Stimulated activated CD8-positive, alpha-beta memory T cell treated with anti-CD3 and anti-CD28 coated beads, Interleukin-7, amount 100 ng/mL, for 24 hours (primary cell): ENCODE results near the gene KCNQ5.

Experiments used
- DNase-seq: peaks from one replicate; pipeline ENCODE4 v3.0.0-alpha.2; 2020; ENCODE audit warnings: low read depth

Gene KCNQ5

DNA sequence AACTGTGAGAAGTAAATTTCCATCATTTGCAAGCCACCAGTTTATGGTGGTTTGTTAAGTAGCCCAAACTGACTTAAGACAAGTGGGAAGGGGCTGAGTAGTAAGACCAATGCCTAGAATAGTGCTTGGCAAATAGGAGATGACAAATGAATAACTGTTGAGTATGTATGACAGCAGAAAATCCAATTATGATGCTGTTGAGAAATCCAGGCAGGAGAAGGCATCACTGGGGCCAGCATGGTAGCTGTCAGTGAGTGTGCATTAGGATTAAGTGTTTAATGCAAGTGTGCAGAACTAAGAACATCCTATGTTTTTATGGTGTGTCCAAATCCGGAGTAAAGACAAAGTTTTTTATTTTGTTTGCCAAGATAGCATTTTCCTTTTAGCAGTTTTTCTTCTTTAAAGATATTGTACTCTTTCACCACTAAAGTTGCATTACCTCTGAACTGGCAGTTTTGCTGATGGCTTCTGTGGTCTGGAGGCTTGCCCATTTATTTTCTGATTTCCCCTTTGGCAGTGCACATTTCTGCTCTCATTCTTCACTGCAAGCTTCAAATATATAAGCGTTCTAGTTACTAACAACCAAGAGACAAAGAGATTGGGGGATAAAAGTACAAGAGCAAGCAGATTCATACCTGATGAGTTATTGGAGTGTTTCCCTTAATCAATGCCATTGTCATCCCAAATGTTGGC is 289.7 kb downstream of the KCNQ5 start:
- no peak for DNase-seq

DNA sequence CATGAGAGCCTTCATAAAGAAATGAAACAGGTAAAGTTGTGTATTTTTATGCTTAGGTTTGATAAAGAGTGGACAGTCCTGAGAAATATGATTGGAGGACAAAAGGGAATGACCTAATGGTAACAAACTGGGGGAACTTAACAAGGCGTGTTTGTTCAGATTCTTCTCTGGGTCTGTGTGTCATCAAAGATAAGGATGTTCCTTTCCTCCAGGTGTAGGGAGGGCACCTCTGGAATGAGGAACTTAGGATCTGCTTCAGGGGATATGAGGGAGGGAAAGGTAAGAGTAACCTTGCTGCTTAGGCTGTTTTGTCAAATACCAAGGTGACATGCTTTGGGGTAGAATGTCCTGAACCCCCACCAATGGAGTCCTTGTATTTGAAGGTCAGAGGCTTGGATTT is 291.9 kb downstream of the KCNQ5 start:
- no peak for DNase-seq

- DNase-seq, result no peak
Observed at GRCh38 chr6:72916298-72916697, 294.4 kb downstream of the KCNQ5 start.

- no peak for DNase-seq
Observed at GRCh38 chr6:72916906-72917305, 295.0 kb downstream of the KCNQ5 start.

DNA sequence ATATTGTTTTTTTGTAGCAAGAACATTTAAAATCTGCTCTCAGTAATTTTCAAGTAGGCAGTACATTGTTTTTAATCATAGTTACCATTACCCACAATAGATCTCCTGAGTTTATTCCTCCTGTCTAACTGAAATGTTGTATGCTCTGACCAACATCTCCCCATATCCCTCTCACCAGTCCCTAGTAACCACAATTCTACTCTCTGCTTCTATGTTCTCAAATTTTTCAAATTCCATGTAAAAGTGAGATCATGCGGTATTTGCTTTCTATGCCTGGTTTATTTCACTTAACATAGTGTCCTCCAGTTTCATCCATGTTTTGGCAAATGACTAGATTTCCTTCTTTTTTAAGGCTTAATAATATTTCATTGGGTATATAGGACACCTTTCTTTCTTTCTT is 300.5 kb downstream of the KCNQ5 start:
- DNase-seq, result no peak

GRCh38 chr6:72925136-72925535 is 303.3 kb downstream of the KCNQ5 start:
- no peak for DNase-seq

GRCh38 chr6:72930556-72931132 is 308.8 kb downstream of the KCNQ5 start:
- no peak for DNase-seq

GRCh38 chr6:72931325-72931887 is 309.5 kb downstream of the KCNQ5 start:
- no peak for DNase-seq

- DNase-seq, result no peak
Observed at GRCh38 chr6:72933233-72933632, 311.4 kb downstream of the KCNQ5 start.

- DNase-seq, result no peak
Observed at GRCh38 chr6:72936766-72937559, 315.1 kb downstream of the KCNQ5 start.

GRCh38 chr6:72938104-72938503 is 316.2 kb downstream of the KCNQ5 start:
- no peak for DNase-seq

DNA sequence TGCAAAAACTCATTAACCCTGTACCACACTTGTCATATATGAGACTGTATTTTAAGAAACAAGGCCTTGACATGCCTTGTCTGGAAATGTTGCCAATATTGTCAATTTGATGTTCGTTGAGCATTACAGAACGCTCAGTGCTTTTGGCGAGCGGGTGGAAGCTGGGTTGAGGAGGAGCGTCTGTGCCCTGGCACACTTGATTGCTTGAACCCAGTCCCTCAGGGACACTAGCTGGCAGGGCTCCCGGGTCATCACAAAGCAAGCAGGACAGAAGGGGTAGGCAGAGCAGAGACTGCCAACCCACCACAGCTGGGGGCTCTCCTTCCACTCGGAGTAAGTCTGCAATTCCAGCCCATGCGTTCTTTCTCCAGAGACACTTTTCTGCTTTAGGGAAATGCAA is 317.1 kb downstream of the KCNQ5 start:
- no peak for DNase-seq

DNA sequence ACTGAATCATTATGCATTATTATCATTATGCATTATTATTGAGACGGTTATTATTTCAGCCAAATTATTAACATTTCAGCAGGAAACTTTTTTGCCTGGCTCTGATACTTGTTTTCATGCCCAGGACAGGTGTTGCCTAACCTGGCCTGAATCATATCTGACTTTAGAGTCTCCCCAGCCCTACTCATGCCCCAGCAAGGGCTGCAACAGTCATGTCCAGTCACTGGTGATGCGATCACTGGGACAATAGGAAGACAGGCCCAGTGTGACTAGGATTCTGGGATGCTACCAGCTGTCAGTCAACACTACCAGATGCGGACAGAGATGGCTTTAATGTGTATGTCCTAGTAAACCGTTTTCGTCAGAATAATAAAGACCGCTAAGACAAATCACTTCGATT is 318.4 kb downstream of the KCNQ5 start:
- no peak for DNase-seq

- no peak for DNase-seq
Observed at GRCh38 chr6:72941263-72941662, 319.4 kb downstream of the KCNQ5 start.

DNA sequence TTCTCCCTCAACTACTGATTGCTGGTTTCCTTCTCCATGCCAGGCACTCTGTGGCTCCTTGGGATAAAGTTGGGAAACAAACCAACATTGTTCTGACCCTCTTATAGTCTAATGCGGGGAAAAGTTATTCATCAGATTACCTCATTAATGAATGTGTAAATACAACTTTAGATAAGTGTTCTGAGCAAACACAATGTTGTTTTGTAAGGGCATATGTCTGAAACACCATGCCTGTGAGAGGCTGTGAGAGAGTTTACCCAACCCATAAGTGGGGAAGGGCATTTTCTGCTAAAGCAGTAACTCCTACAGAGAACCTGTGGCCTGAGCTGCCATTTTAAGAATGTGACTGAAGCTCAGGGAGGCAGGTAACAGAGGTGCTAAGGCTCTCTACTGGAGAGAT is 319.9 kb downstream of the KCNQ5 start:
- DNase-seq, result no peak

DNA sequence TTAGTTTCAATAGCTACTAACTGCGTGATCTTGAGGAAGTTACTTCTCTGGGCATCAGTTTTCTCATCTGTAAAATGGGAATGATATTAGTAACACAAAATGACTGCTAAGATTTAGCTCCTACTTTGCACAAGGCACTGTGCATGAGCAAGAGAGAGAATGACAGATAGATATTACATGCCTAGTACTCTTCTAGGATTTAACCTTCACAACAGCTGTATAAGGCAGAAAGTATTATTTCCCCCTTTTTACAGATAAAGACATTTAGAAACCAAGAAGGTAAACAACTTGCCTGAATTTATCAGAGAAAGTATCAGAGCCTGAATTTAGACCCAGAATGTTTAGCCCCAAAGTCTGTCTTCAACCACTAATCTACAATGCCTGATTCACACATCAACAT is 321.8 kb downstream of the KCNQ5 start:
- no peak for DNase-seq

DNA sequence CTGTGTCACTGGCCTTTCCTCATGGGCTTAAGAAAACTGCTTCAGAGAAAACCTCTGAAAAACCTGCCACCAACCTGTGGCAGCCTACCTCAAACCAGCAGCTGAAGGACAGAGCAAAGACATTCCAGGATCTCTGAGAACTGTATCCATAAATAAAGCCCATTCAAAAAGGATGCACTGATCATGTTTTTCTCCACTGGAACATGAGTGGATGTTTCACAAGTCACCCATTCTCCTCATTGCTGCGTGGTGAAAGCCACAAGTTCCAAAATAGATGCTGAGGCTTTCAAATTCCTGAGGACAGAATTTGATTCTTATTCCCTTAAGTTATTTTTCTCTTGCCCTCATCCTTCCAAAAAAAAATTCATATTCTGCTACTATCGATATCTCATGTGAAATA is 322.8 kb downstream of the KCNQ5 start:
- DNase-seq, result no peak

DNA sequence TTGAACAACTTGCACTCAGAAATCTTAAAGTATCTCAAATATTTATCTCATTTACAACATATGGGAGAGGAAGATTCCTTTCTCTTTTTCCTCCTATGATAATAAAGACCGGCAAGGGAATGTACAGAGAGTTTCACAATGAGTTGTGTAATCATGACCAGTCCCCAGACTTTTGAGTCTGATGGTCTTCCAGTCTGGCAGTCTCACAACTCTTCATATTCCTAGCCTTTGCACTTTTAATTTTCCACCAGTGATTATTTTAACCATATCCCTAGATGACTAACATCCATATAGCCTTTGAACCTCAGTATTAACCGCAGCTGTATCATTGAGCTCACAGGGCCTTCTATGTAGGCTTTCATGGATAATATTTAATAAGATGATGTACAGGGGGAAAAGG is 324.9 kb downstream of the KCNQ5 start:
- no peak for DNase-seq

- DNase-seq, result no peak
Observed at GRCh38 chr6:72947534-72947933, 325.7 kb downstream of the KCNQ5 start.

DNA sequence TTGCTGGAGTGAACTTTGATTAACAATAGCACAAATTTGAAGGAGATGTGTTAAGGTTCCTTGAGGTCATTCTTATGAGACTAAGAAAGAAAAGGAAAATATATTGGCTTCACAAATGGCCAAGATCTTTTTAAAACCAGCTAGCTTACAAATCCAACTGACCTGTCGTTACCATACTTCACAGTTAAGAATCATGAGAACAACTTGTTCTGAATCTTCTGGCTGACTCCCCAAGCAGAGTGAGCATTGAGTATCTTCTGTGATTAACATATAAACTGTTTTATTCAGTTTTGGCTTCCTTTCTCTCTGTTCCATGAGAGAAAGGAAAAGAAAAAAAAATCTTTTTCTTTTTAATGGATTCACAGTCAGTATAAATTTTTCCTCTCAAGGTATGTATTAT is 326.3 kb downstream of the KCNQ5 start:
- no peak for DNase-seq

DNA sequence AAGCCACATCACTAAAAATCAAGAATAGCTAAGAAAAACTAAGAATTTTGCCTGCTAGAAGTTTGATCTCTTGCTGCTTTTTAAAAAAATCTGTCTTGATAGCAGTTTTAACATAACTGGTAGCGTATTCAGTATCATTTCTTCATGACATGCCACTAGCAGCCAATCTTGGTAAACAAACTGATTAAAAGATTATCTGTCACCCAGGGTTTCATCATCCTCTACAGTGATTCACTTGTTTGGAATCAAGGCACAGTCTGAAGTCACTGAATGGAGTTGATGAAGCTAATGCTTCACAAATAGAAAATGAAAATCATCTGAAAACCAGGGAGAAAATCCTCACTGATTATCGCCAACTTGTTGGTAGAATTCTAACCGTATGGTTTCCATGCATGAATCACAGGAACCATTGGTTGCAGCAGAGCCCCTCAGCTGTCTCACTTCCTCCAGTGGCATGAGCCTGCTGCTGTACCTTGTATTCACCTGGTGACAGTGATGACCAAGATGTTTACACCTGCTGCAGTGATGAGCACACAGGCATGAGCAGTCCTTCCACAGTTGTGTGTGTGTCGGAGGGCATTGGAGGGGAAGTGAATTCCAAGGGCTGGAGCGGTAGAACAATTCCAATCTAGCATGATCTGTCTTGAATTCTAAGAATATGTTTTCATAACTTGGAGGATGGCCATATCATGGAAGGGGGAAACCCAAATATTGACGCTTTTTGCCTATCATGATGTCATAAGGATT is 328.4 kb downstream of the KCNQ5 start:
- no peak for DNase-seq
